CD4-positive, alpha-beta T cell treated with Interleukin-12 subunit alpha and Interleukin-12 subunit beta, for 1 hour (primary cell): ENCODE measurements around the gene GRID1.
"Not testable (repeated sequence)": the region's sequence is repeated elsewhere in the genome, so short reads cannot be mapped to it uniquely, and the experiment has no call there.

ENCODE experiments used
- DNase-seq: peaks from one replicate; pipeline ENCODE4 v3.0.0-alpha.2; 2020

The GRID1 gene

GRCh38 chr10:86178401-86179152 lies 188.0 kb downstream of the GRID1 start:
- DNase-seq: no peak

- DNase-seq: no peak
Measured at GRCh38 chr10:86177537-86178155, 188.9 kb downstream of the GRID1 start.

- no peak for DNase-seq
Measured at GRCh38 chr10:86176850-86177536, 189.6 kb downstream of the GRID1 start.

GRCh38 chr10:86175476-86175875 lies 191.1 kb downstream of the GRID1 start:
- not testable (repeated sequence) for DNase-seq

GRCh38 chr10:86172301-86172700 lies 194.3 kb downstream of the GRID1 start:
- DNase-seq: no peak

GRCh38 chr10:86170255-86171108 lies 196.1 kb downstream of the GRID1 start:
- no peak for DNase-seq

- no peak for DNase-seq
Measured at GRCh38 chr10:86169506-86170254, 196.9 kb downstream of the GRID1 start.

GRCh38 chr10:86169066-86169465 lies 197.5 kb downstream of the GRID1 start:
- DNase-seq: no peak

- DNase-seq: no peak
Measured at GRCh38 chr10:86168256-86168655, 198.3 kb downstream of the GRID1 start.

GRCh38 chr10:86167762-86168128 lies 198.8 kb downstream of the GRID1 start:
- DNase-seq: no peak

GRCh38 chr10:86167121-86167761 lies 199.4 kb downstream of the GRID1 start:
- no peak for DNase-seq

GRCh38 chr10:86165666-86166065 lies 200.9 kb downstream of the GRID1 start:
- no peak for DNase-seq

GRCh38 chr10:86164960-86165630 lies 201.5 kb downstream of the GRID1 start:
- DNase-seq: no peak

- no peak for DNase-seq
Measured at GRCh38 chr10:86164174-86164774, 202.3 kb downstream of the GRID1 start.

GRCh38 chr10:86163522-86164173 lies 202.9 kb downstream of the GRID1 start:
- no peak for DNase-seq

- DNase-seq: no peak
Measured at GRCh38 chr10:86162696-86163400, 203.7 kb downstream of the GRID1 start.

GRCh38 chr10:86162036-86162435 lies 204.6 kb downstream of the GRID1 start:
- no peak for DNase-seq

- DNase-seq: no peak
Measured at GRCh38 chr10:86160890-86161585, 205.6 kb downstream of the GRID1 start.

GRCh38 chr10:86159797-86160196 lies 206.8 kb downstream of the GRID1 start:
- no peak for DNase-seq
